ENCODE results near the gene FZD1.

FZD1 gene

DNA sequence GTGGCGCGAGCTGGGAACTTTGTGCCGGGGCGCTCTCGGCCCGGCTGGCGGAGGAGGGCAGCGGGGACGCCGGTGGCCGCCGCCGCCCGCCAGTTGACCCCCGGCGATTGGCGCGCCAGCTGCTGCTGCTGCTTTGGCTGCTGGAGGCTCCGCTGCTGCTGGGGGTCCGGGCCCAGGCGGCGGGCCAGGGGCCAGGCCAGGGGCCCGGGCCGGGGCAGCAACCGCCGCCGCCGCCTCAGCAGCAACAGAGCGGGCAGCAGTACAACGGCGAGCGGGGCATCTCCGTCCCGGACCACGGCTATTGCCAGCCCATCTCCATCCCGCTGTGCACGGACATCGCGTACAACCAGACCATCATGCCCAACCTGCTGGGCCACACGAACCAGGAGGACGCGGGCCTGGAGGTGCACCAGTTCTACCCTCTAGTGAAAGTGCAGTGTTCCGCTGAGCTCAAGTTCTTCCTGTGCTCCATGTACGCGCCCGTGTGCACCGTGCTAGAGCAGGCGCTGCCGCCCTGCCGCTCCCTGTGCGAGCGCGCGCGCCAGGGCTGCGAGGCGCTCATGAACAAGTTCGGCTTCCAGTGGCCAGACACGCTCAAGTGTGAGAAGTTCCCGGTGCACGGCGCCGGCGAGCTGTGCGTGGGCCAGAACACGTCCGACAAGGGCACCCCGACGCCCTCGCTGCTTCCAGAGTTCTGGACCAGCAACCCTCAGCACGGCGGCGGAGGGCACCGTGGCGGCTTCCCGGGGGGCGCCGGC, 870 bp downstream of the FZD1 start:
- no peak for DNase-seq (ENCODE audit: low spot score)

GRCh38 chr7:91265693-91266066, 1.4 kb downstream of the FZD1 start:
- no peak for DNase-seq (ENCODE audit: low spot score)

DNA sequence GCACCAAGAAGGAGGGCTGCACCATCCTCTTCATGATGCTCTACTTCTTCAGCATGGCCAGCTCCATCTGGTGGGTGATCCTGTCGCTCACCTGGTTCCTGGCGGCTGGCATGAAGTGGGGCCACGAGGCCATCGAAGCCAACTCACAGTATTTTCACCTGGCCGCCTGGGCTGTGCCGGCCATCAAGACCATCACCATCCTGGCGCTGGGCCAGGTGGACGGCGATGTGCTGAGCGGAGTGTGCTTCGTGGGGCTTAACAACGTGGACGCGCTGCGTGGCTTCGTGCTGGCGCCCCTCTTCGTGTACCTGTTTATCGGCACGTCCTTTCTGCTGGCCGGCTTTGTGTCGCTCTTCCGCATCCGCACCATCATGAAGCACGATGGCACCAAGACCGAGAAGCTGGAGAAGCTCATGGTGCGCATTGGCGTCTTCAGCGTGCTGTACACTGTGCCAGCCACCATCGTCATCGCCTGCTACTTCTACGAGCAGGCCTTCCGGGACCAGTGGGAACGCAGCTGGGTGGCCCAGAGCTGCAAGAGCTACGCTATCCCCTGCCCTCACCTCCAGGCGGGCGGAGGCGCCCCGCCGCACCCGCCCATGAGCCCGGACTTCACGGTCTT, 1.9 kb downstream of the FZD1 start:
- DNase-seq (ENCODE audit: low spot score), result no peak

DNA sequence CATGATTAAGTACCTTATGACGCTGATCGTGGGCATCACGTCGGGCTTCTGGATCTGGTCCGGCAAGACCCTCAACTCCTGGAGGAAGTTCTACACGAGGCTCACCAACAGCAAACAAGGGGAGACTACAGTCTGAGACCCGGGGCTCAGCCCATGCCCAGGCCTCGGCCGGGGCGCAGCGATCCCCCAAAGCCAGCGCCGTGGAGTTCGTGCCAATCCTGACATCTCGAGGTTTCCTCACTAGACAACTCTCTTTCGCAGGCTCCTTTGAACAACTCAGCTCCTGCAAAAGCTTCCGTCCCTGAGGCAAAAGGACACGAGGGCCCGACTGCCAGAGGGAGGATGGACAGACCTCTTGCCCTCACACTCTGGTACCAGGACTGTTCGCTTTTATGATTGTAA, 2.5 kb downstream of the FZD1 start:
- no peak for DNase-seq (ENCODE audit: low spot score)

DNA sequence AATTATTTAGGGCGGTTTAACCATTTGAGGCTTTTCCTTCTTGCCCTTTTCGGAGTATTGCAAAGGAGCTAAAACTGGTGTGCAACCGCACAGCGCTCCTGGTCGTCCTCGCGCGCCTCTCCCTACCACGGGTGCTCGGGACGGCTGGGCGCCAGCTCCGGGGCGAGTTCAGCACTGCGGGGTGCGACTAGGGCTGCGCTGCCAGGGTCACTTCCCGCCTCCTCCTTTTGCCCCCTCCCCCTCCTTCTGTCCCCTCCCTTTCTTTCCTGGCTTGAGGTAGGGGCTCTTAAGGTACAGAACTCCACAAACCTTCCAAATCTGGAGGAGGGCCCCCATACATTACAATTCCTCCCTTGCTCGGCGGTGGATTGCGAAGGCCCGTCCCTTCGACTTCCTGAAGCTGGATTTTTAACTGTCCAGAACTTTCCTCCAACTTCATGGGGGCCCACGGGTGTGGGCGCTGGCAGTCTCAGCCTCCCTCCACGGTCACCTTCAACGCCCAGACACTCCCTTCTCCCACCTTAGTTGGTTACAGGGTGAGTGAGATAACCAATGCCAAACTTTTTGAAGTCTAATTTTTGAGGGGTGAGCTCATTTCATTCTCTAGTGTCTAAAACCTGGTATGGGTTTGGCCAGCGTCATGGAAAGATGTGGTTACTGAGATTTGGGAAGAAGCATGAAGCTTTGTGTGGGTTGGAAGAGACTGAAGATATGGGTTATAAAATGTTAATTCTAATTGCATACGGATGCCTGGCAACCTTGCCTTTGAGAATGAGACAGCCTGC, 3.1 kb downstream of the FZD1 start:
- DNase-seq (ENCODE audit: low spot score), result no peak

DNA sequence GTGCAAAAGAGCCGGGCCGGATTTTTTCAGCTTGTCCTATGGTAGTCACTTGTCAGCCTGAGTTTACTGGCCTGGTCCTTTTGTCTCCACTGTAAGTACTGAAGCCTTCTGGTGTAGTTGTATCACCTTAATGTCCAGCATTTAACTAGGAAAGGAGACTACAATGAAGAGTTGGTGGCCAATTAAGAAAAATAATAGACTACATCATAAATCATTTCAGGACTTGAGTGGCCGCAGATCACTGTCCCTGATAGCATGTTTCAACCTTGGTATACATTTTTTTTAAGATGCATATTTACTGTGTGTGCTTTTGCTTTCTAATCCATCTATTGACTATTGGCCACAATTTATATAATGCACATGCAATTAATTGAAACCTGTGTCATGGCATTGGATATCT, 6.1 kb downstream of the FZD1 start:
- no peak for DNase-seq (ENCODE audit: low spot score)

DNA sequence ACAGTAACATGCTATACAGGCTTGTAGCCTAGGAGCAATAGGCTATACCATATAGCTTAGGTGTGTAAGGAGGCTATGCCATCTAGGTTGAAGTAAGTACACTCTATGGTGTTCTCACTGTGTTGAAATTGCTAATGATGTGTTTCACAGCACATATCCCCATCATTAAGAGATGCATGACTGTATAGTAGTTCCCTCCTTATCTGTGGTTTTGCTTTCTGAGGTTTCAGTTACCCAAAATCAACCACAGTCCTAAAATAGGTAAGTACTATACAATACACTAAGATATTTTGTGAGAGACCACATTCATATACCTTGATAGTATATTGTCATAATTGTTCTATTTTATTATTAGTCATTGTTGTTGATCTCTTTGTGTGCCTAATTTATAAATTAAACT, 12.7 kb downstream of the FZD1 start:
- no peak for DNase-seq (ENCODE audit: low spot score)

- no peak for DNase-seq (ENCODE audit: low spot score)
These were observed 16.0 kb downstream of the FZD1 start for GRCh38 chr7:91280185-91280584.

- no peak for DNase-seq (ENCODE audit: low spot score)
These were observed 16.4 kb downstream of the FZD1 start for GRCh38 chr7:91280604-91281003.

DNA sequence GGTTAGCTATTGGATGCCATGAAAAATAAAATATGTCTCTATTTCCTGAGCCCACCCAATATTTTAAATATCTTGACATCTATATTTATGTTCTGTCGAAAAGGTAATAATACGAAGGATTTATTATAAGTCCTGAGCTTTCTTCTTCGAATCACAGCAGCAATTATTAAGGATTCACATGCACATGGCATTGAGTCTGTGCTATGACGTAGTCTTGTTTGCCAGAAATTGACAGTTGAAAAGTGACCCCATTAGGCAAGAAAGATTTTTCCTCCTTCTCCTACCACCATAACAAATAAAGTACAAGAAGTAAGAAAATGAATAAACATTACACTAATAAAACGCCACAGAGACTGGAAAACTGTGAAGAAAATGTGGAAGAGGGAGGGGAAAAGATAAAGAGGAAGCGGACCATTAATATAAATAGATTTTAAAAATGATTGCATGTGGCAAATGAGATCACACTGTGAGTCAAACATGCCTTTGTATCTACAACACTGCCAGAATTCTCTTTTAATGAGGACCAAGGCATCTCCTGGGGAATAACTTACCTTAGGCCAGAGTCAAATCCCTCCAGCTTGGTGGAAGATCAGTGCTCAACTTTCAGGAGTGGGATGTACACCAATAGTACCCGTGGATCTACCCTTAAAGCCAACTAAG, 21.6 kb downstream of the FZD1 start:
- DNase-seq (ENCODE audit: low spot score), result no peak

GRCh38 chr7:91286432-91286831, 22.2 kb downstream of the FZD1 start:
- no peak for DNase-seq (ENCODE audit: low spot score)

GRCh38 chr7:91287371-91288084, 23.3 kb downstream of the FZD1 start:
- DNase-seq (ENCODE audit: low spot score), result no peak

- DNase-seq (ENCODE audit: low spot score), result no peak
These were observed 24.1 kb downstream of the FZD1 start for GRCh38 chr7:91288208-91288824.

DNA sequence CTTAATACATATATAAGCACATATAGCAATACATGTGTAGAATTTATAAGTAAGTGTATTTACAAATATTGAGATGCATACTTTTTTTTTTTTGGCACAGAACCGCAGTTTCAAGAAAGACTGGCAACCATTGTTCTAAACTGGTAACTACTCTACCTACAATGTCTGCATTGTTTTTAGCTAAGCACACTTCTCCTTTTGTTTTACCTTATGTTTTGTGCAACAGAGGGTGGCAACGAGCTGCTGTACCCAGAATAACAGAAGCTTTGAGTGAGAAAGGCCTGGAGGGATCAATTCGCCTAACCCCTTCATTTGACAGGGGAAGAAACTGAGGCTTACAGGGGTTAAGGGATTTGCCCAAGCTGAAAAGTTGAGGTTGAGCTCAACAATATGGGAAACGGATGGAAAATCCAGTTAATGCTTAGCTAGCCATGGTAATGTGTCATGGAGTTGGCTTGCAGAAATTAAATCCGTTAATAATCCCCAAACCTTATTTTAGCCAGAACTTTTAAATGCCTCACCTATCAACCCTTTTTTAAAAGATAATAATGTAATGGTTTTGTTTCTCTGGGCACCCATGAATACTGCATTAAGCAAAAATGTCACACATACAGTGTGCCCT, 25.5 kb downstream of the FZD1 start:
- DNase-seq (ENCODE audit: low spot score), result no peak

DNA sequence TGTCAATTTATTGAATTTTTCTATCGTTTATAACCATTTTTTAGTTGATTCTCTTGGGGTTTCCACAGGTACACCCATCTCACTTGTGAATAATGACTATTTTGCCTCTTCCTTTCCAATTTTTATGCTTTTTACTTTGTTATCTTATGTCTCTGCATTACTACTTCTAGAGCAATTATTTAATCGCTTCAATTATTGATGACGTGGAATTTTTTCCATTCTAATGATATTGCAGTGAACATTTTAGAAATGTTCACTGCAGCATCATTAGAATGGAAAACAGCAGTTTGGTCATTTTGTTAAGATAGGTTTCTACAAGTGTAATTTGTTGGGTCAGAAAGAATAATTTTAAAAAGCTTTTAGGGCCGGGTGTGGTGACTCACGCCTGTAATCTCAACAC, 27.1 kb downstream of the FZD1 start:
- no peak for DNase-seq (ENCODE audit: low spot score)

DNA sequence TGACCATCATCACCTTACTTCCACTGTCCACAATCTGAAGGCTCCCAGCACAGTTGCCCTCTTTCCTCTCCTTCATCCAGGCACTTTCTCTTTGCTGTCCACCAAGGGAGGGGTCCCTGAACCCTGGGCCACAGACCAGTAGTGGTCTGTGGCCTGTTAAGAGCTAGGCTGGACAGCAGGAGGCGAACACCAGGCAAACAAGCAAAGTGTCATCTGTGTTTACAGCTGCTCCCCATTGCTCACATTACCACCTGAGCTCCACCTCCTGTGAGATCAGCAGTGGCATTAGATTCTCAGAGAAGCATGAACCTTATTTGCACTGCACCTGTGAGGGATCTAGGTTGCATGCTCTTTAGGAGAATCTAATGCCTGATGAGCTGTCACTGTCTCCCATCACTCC, 27.7 kb downstream of the FZD1 start:
- no peak for DNase-seq (ENCODE audit: low spot score)

GRCh38 chr7:91292506-91292905, 28.3 kb downstream of the FZD1 start:
- DNase-seq (ENCODE audit: low spot score), result no peak

DNA sequence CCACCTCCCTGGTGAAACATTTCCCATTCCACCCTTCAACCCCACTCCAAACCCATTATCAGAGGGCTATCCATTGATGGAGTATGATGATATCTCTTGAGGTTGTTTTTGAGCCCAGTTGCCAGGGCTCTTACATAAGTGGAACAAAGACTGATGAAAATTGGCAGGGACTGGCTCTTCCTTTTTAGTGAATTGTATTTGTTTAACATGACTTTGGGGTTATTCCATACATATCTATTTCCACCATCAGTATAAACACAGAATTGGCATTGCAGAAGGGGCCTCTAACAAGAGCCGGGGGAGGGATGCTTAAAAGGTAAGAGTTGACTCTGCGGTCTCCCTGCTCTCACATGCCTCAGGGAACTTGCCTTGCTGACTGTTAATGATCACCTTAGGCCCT, 28.9 kb downstream of the FZD1 start:
- DNase-seq (ENCODE audit: low spot score), result no peak

- DNase-seq (ENCODE audit: low spot score), result no peak
These were observed 29.6 kb downstream of the FZD1 start for GRCh38 chr7:91293840-91294239.

DNA sequence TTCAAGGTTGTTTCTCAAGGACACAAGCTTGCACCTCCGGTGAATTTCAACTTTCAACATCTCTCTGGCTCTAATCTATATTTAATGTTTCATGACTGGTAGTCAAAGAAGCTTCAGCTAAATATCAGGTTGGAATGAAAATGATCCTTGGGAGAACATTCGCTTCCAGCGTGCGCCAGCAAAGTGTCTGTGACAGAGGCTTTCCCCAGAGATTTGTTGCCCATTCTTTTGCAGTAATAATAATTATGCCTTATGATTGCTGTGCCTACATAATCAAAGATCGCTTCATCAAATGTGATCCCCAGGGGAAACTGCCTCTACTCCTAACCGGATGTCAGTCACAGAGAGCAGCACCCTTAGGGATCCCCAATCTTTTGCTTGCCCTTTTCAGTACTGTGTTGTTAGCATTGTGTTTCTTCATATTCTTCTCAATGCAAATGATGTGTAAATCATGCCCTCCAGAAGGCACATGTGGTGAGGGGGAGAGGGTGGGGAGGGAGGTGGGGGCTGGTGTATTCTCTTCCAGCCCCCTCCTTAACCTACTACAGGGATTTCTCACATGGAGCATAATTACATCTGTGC, 30.5 kb downstream of the FZD1 start:
- no peak for DNase-seq (ENCODE audit: low spot score)

GRCh38 chr7:91295576-91295975, 31.3 kb downstream of the FZD1 start:
- no peak for DNase-seq (ENCODE audit: low spot score)

All from HuH-7 (cell line).